GM21786 (cell line): Measurements from ENCODE around the gene CPLX1.

Experiments used
- ATAC-seq: cut with Tn5 transposase; IDR thresholded peaks from one replicate; pipeline ENCODE4 v1.9.1; 2021; ENCODE audit not compliant: unreplicated experiment

Gene CPLX1

GRCh38 chr4:825971-826330 lies at the start of gene CPLX1:
Gene CPLX1, minus strand, starts transcription at chr4:826129. Its CDS starts 1,607 bp downstream, at chr4:824522.
- ATAC-seq, result no peak

- no peak for ATAC-seq
Observed at GRCh38 chr4:874971-875817, 49.3 kb upstream of the CPLX1 start.

GRCh38 chr4:874056-874455 lies 48.1 kb upstream of the CPLX1 start:
- ATAC-seq, result no peak

GRCh38 chr4:872241-872981 lies 46.5 kb upstream of the CPLX1 start:
- ATAC-seq, result no peak

- ATAC-seq, result no peak
Observed at GRCh38 chr4:871484-871883, 45.6 kb upstream of the CPLX1 start.

GRCh38 chr4:870951-871350 lies 45.0 kb upstream of the CPLX1 start:
- ATAC-seq, result no peak

GRCh38 chr4:869776-870175 lies 43.8 kb upstream of the CPLX1 start:
- ATAC-seq, result no peak

- ATAC-seq, result no peak
Observed at GRCh38 chr4:868421-868820, 42.5 kb upstream of the CPLX1 start.

GRCh38 chr4:867526-868250 lies 41.8 kb upstream of the CPLX1 start:
- no peak for ATAC-seq

- ATAC-seq, result no peak
Observed at GRCh38 chr4:866761-867390, 40.9 kb upstream of the CPLX1 start.

- no peak for ATAC-seq
Observed at GRCh38 chr4:866068-866760, 40.3 kb upstream of the CPLX1 start.

GRCh38 chr4:865572-865971 lies 39.6 kb upstream of the CPLX1 start:
- ATAC-seq, result no peak

GRCh38 chr4:865121-865465 lies 39.2 kb upstream of the CPLX1 start:
- ATAC-seq, result no peak

GRCh38 chr4:864456-865120 lies 38.7 kb upstream of the CPLX1 start:
- ATAC-seq, result no peak

- no peak for ATAC-seq
Observed at GRCh38 chr4:860561-860960, 34.6 kb upstream of the CPLX1 start.

- no peak for ATAC-seq
Observed at GRCh38 chr4:859496-859895, 33.6 kb upstream of the CPLX1 start.

- ATAC-seq, result no peak
Observed at GRCh38 chr4:858831-859451, 33.0 kb upstream of the CPLX1 start.

GRCh38 chr4:858041-858481 lies 32.1 kb upstream of the CPLX1 start:
- no peak for ATAC-seq

GRCh38 chr4:857461-857860 lies 31.5 kb upstream of the CPLX1 start:
- ATAC-seq, result no peak
